HT1080 (cell line): ENCODE data around the gene EN2. TPM values are rescaled to one million over a fixed set of nuclear protein-coding genes. Genes with fewer than 3 reads are reported as not detected.
A peak's percentile ranks its signal among the peaks of the same experiment; 100 is the strongest.

ENCODE experiments used
- DNase-seq: peaks from one replicate; pipeline ENCODE4 v3.0.0-alpha.2; 2015; ENCODE audit warnings: low read depth
- total RNA-seq: library from RNA; depleted of rRNA; stranded (reverse); fragments of >200 nt; shearing (Covaris generic); gene quantifications from 2 replicates; pipeline ENCODE4 v1.2.3, GENCODE V29; 2014

EN2 gene
- total RNA-seq, 1 experiment from 2014 or later = not detected

GRCh38 chr7:155450558-155450969 is 7.4 kb upstream of the EN2 start:
- no peak for DNase-seq

- no peak for DNase-seq
Measured at GRCh38 chr7:155450970-155451801, 6.7 kb upstream of the EN2 start.

- DNase-seq = no peak
Measured at GRCh38 chr7:155451840-155452239, 6.1 kb upstream of the EN2 start.

- DNase-seq = no peak
Measured at GRCh38 chr7:155452505-155453295, 5.2 kb upstream of the EN2 start.

- no peak for DNase-seq
Measured at GRCh38 chr7:155453296-155454182, 4.4 kb upstream of the EN2 start.

- DNase-seq = no peak
Measured at GRCh38 chr7:155454183-155455112, 3.5 kb upstream of the EN2 start.

GRCh38 chr7:155455132-155455693 is 2.7 kb upstream of the EN2 start:
- no peak for DNase-seq

GRCh38 chr7:155455776-155456737 is 1.9 kb upstream of the EN2 start:
- no peak for DNase-seq

- DNase-seq = peak; percentile 11
Measured at GRCh38 chr7:155456738-155457543, 988 bp upstream of the EN2 start.

GRCh38 chr7:155457544-155458110 is 302 bp upstream of the EN2 start:
- no peak for DNase-seq

GRCh38 chr7:155458878-155459699 is 1.2 kb downstream of the EN2 start:
- no peak for DNase-seq

- no peak for DNase-seq
Measured at GRCh38 chr7:155459700-155460461, 2.0 kb downstream of the EN2 start.

GRCh38 chr7:155460926-155461613 is 3.1 kb downstream of the EN2 start:
- DNase-seq = no peak

- DNase-seq = no peak
Measured at GRCh38 chr7:155461631-155462030, 3.7 kb downstream of the EN2 start.

- no peak for DNase-seq
Measured at GRCh38 chr7:155462163-155462735, 4.3 kb downstream of the EN2 start.
